HG02610 (cell line): ENCODE measurements around the gene SPDYE6.
A peak's percentile ranks its signal among the peaks of the same experiment; 100 is the strongest.
"Not testable (repeated sequence)": the region's sequence is repeated elsewhere in the genome, so short reads cannot be mapped to it uniquely, and the experiment has no call there.

Experiments used
- ATAC-seq: cut with Tn5 transposase; IDR thresholded peaks from one replicate; pipeline ENCODE4 v1.9.1; 2021; ENCODE audit warnings: mild to moderate bottlenecking, moderate library complexity; ENCODE audit not compliant: unreplicated experiment

The SPDYE6 gene

DNA sequence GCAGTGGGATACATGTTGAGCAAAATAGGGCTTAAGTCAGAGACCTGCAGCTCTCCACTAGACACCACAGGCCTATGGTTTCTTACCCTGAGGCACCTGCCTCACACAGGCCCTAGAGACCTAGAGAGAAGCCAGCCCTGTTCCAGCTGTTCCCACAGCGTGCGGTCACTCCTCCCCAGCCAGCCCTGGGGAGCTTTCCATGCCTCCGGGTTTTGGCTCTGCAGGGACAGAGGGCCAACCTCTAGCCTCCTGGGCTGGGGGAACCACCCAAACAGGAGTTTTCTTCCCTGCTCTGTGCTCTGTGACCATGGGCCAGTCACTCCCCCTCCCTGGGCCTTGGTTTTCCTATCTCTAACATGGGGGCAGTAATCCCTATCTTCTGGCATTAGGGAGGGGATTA, 36.6 kb downstream of the SPDYE6 start:
- no peak for ATAC-seq

- ATAC-seq, result no peak
These were observed 37.7 kb downstream of the SPDYE6 start for GRCh38 chr7:102318482-102318971.

GRCh38 chr7:102317231-102318059, 38.8 kb downstream of the SPDYE6 start:
- ATAC-seq, result no peak

- ATAC-seq, result no peak
These were observed 42.1 kb downstream of the SPDYE6 start for GRCh38 chr7:102313997-102314780.

DNA sequence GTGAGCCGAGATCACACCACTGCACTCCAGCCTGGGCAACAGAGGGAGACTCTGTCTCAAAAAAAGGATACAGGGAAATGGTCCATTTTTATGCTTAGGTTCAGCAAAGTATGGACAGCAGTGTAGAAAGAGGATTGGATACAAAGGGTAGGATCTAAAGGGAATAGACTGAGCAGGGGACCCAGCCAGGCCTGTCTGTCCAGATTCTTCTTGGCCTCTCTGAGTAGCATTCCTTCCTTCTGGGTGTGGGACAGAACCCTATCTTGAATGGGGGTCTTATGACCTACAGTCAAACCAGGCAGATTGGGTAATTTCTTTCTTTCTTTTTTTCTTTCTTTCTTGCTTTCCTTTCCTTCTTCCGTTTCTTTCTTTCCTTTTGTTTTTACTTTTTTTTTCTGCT, 43.9 kb downstream of the SPDYE6 start:
- no peak for ATAC-seq

- ATAC-seq, result no peak
These were observed 45.8 kb downstream of the SPDYE6 start for GRCh38 chr7:102310414-102310815.

DNA sequence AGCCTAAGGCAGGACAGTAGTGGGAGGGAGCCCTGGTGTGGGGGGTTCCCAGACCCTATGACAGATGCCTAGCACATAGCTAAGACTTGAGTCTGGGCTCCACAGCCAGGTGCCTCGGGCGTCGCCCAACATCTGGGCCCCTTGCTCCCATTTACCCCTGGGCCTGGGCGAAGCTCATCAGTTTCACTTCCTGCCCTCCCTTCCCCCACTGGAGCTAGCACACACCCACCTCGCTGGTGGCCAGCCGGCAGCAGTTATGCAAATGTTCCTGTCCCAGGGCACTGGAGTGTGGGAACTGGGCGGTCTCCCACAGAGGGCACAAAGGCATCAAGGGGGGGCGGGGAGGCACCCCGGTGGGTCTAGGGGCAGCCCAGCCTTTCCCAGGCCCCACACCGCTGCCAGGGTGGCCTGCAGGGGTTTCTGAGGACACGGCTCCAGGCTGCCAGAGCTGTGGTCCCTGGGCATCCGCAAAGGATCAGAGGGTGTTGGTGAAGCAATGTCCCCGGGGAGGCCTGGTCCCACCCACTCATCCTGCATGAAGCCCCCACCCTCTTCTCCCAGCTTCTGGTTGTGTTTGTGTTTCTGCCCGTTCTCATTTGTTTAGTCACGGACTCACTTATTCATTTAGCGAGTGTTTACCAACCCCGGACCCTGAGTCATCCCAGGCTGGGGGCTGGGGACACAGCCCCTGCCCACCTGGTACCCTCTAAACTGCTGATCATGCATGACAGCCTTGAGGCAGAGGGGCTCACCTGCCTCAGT, 49.1 kb downstream of the SPDYE6 start:
- ATAC-seq, result peak; percentile 70

DNA sequence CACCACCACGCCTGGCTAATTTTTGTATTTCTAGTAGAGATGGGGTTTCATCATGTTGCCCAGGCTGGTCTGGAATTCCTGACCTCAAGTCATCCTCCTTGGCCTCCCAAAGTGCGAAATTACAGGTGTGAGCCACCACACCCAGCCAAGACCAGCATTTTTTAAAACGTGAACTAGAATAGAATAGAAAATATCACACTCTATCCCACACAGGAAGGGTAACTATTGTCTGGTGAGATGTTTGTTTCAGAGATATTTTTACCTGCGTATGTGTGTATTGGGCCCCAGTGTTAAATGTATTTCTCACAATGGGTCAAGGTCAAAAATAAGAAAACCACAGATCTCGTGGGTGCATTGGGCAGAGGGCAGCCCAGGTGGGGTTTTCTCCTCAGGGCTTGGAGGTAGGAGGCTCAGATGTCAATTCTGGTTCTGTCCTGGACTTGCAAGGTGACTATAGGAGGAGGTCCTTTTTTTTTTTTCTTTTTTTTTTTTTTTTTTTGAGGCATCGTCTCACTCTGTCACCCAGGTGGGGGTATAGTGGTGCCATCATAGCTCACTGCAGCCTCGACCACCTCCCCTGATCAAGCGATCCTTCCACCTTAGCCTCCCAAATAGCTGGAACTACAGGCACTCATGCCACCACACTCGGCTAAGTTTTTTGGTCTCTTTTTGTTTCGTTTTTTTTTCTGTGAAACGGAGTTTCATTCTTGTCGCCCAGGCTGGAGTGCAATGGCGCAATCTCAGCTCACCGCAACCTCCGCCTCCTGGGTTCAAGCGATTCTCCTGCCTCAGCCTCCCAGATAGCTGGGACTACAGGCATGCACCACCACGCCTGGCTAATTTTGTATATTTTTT, 50.6 kb downstream of the SPDYE6 start:
- ATAC-seq, result peak; percentile 33

DNA sequence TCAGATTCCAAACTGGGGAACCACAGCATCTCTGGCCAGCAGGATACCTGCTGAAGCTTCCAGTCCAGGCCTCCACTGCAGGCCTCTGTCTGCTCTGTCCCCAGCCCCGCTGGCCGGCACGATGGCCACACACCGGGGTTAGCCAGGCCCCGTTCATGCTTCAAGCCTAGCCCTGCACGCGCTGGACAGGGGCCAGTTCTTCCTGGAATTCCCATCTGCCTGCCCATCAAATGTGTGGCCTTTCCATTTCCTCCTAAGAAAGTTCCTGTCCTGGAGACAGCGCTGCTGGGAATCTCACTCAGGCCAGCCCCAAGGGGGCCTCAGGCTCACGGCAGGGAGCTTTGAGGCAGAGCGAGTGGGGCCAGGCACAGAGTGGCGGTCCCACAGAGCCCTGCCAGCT, 51.6 kb downstream of the SPDYE6 start:
- ATAC-seq, result no peak

DNA sequence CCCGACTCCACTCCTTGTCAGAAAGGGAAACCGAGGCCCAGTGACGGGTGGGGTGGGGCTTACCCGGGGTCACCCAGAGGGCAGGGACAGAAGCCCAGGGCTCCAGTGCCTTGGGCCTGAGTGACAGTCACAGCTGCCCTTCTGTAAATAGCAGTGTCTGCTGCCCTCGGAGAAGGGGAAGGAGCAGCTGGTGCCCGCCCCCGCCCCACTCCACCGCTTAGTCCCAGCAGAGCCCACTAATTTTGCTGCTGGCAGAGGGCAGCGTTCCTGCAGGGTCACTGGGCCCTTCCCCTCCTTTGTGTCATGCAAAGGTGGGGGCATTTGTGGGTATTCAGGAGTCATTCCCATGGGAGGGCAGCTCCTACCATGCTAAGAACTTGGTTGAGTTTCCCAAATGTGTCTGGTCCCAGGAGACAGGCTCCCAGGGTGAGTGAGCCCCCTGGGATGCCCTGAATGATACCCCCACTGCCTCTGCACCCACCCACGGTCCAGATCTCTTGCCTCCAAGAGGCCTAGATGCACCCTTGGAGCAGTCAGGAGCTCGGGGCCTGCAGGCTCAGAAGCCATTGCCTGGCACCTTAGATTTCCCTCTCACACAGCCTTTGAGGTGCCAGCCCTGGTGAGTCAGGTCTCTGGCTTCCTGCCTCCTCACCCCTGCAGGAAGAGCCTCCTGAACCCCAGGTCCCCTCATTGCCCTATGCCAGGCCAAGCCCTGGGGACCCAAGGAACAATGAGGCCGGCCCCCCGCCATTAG, 52.4 kb downstream of the SPDYE6 start:
- ATAC-seq, result no peak

GRCh38 chr7:102302025-102302424, 54.2 kb downstream of the SPDYE6 start:
- ATAC-seq, result no peak

DNA sequence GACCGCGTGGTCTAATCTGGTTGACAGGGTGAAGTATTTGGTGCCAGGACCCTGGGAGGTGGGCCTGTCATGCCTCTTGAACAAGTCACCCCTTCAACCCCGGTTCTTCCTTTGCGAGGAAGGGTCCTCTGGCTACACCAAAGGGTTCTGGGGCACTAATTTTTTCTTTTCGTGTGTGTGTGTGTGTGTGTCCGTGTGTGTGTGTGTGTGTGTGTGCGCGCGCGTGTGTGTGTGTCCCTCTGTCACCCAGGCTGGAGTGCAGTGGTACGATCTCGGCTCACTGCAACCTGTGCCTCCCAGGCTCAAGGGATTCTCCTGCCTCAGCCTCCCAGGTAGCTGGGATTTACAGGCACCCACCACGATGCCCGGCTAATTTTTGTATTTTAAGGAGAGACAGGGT, 54.9 kb downstream of the SPDYE6 start:
- ATAC-seq, result not testable (repeated sequence)

DNA sequence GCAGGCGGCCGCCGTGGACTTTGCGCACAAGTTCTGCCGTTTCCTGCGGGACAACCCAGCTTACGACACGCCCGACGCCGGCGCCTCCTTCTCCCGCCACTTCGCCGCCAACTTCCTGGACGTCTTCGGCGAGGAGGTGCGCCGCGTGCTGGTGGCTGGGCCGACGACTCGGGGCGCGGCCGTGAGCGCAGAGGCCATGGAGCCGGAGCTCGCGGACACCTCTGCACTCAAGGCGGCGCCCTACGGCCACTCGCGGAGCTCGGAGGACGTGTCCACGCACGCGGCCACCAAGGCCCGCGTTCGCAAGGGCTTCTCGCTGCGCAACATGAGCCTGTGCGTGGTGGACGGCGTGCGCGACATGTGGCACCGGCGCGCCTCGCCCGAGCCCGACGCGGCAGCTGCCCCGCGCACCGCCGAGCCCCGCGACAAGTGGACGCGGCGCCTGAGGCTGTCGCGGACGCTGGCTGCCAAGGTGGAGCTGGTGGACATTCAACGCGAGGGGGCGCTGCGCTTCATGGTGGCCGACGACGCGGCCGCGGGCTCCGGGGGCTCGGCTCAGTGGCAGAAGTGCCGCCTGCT, 55.5 kb downstream of the SPDYE6 start:
- ATAC-seq, result no peak

GRCh38 chr7:102297487-102298218, 58.6 kb downstream of the SPDYE6 start:
- no peak for ATAC-seq

DNA sequence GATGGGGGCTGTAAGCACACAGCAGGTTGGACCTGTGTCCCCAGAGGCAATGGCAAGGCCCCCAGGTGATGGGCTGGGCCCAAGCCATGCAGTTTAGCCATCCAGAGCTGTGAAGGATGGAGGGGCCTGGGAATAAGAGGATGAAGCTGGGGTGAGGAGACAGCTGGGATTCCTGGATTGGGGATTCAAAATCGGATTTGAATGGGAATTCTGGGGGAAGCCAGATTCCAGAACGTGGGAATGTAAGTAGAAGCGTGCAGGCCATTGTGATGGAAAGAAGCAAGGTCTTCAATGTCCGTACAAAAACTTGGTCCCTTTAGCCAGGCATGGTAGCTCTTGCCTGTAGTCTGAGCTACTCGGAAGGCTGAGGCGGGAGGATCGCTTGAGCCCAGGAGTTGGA, 59.7 kb downstream of the SPDYE6 start:
- ATAC-seq, result no peak

DNA sequence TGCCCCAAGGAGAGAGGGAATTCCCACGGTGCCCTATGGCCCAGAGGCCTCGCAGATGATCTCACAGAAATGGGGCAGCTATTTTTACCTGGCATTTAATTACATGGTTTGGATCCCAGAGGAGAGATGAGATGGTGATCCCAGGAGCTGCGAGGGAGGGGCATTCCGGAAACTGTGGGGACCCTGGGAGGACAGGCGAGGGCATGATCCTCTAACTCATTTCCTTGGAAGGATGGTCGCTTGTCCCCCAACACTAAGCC, 60.1 kb downstream of the SPDYE6 start:
- ATAC-seq, result no peak
